PFSK-1 (cell line): Measurements from ENCODE around the gene SIGLEC14.

ENCODE experiments used
- FOXP2 ChIP-seq: optimal IDR thresholded peaks from 2 replicates; pipeline ENCODE3; 2011; ENCODE audit warnings: borderline replicate concordance, control low read depth, inconsistent platforms; ENCODE audit not compliant: insufficient read depth; ENCODE audit errors: extremely low read length, extremely low read depth
- POLR2AphosphoS5 ChIP-seq: IDR thresholded peaks from 2 replicates; pipeline ENCODE4 v1.6.1; 2012; ENCODE audit warnings: low read depth, mild to moderate bottlenecking, control low read depth, low read length, moderate library complexity
- SIN3A ChIP-seq: IDR thresholded peaks from 2 replicates; pipeline ENCODE4 v1.6.1; 2012; ENCODE audit warnings: mild to moderate bottlenecking, low read length, moderate library complexity, borderline replicate concordance; ENCODE audit not compliant: insufficient read depth
- TAF1 ChIP-seq: IDR thresholded peaks from 2 replicates; pipeline ENCODE4 v1.6.1; 2012; ENCODE audit warnings: low read length, control low read depth, borderline replicate concordance; ENCODE audit not compliant: insufficient read depth
- TF ChIP-seq, protein P1 (sequence below), 2 experiments: IDR thresholded peaks; 2 replicates each; pipeline versions ENCODE4 v1.6.1 to v1.8.0; 2011 to 2012; ENCODE audit warnings: low read depth in 2 of 2, low read length in 2 of 2, control low read depth in 1 of 2, inconsistent platforms in 1 of 2, mild to moderate bottlenecking in 1 of 2, moderate library complexity in 1 of 2; ENCODE audit not compliant: insufficient read depth in 1 of 2

Gene SIGLEC14

DNA sequence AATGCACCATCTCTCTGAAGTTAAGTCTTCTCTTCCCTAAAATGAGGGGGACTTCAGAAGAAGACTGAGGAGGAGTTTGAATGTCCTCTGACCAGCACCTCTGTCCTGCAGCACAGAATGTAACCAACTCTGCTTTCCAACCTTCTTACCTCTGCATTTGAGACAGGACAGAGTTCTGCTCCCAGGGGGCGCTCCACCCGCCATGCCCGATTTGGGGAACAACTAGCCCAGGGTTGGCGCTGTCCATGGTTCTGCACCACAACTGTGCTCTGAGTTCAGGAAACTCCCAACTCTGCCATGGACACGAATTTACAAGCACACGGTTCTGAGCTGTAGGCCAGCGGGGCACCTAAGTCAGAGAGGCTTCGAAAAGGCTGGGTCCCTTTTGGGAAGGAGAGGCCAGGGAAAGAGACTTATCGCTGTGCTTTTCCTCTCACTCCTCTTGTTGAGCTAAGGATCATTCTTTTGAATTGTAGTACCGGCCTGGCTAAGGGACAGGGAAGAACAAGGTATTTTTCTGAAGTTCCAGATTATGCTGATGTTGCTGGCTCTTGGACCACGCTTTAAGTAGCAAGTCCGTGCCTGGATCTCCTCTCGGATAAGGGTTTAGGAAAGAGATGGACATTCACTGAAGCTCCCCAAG is 38.6 kb downstream of the SIGLEC14 start:
- TF ChIP-seq SIN3A (peak; percentile 93; the same call in 1 of the 2 replicates), FOXP2 (peak; percentile 39), TAF1 (no peak), POLR2AphosphoS5 (no peak)
- TF ChIP-seq, protein P1, sequence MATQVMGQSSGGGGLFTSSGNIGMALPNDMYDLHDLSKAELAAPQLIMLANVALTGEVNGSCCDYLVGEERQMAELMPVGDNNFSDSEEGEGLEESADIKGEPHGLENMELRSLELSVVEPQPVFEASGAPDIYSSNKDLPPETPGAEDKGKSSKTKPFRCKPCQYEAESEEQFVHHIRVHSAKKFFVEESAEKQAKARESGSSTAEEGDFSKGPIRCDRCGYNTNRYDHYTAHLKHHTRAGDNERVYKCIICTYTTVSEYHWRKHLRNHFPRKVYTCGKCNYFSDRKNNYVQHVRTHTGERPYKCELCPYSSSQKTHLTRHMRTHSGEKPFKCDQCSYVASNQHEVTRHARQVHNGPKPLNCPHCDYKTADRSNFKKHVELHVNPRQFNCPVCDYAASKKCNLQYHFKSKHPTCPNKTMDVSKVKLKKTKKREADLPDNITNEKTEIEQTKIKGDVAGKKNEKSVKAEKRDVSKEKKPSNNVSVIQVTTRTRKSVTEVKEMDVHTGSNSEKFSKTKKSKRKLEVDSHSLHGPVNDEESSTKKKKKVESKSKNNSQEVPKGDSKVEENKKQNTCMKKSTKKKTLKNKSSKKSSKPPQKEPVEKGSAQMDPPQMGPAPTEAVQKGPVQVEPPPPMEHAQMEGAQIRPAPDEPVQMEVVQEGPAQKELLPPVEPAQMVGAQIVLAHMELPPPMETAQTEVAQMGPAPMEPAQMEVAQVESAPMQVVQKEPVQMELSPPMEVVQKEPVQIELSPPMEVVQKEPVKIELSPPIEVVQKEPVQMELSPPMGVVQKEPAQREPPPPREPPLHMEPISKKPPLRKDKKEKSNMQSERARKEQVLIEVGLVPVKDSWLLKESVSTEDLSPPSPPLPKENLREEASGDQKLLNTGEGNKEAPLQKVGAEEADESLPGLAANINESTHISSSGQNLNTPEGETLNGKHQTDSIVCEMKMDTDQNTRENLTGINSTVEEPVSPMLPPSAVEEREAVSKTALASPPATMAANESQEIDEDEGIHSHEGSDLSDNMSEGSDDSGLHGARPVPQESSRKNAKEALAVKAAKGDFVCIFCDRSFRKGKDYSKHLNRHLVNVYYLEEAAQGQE (IDR thresholded peaks at IDR 0.05; ENCODE audit: insufficient read depth in 1 of 2, low read depth in 2 of 2, low read length in 2 of 2), result peak; percentile 100

DNA sequence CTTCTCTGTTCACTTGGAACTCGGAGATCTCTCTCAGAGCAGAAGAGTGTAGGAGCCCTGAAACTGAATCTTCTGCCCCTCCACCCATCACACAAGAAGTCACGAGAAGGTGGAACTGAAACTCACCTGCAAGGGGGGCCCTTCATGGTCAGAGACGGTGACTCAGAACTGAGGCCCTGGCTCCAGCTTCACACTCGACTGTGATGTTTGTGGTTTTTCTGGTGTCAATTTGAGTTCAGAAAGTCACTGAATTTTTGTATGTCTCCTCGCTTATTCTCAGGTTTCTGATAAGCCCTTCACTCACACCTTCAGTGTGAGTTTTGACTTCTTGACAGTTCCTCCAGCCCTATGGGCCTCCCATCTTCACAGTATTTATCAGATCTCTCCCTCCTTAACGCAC is 39.5 kb downstream of the SIGLEC14 start:
- TF ChIP-seq FOXP2 (no peak), SIN3A (no peak), TAF1 (no peak), POLR2AphosphoS5 (no peak)

DNA sequence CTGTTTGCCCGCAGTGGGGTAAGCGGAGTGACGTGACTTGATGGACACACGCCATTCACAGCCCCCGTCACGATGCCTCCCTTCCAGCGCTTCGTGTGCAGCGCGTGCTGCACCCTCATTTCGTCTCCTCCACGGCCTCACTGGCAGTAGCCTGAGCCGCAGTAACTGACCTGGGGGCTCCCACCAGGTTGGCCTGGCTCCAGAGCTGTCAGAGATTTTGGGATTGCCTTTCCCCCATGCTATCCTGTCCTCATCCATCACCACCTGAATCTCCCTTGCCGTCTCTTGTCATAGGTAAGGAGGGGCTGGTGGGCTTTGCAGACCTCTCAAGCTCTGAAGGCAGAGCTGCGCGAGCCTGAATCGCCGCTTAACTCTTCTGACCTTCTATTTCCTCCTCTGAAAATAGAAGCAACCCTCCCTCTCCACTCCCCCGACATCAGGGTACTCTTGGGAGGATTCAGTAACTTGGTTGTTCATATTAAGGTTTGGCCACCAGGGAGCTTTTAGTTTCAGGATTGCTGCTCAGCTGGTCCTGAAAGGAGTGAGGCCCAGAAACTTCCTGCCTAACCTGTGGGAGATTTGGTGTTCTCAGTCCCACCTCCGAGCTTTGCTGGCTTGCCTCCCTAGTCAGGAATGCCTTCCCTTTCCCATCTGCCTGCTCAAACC is 44.3 kb downstream of the SIGLEC14 start:
- TF ChIP-seq SIN3A (no peak), FOXP2 (no peak), TAF1 (no peak), POLR2AphosphoS5 (no peak)
- TF ChIP-seq, protein P1 (IDR thresholded peaks at IDR 0.05; ENCODE audit: insufficient read depth in 1 of 2, low read depth in 2 of 2, low read length in 2 of 2), result no peak

DNA sequence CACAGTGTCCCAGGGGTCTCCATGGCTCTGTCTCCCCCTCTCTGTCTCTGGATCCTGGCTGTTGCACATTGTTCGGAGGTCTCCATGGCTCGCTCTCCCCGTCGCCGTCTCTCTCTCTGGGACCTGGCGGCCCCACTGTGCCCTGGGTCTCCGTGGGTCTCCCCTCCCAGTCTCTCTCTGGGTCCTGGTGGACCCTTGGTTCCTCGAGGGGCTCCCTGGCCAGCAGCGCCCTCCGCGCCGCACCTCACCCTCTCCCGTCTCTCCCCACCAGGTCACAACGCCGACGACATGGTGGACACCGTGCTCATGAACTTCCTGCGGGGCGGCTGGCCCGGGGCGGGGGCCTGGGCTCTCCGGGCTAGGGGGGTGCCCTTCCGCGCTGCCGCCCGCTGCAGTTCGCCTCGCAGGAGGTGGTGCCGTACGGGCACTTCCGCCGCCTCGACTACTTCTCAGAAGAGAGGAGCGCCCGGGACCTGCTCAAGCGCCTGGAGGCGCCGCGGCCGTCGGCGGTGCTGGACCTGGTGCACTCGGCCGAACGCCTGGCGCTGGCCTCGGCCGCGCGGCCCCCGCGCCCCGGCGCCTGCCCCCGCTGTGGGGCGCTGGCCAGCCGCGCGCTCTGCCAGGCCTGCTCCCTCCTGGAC is 45.6 kb downstream of the SIGLEC14 start:
- TF ChIP-seq SIN3A (no peak), TAF1 (no peak), POLR2AphosphoS5 (no peak), FOXP2 (no peak)
- TF ChIP-seq, protein P1 (IDR thresholded peaks at IDR 0.05; ENCODE audit: insufficient read depth in 1 of 2, low read depth in 2 of 2, low read length in 2 of 2), result no peak

DNA sequence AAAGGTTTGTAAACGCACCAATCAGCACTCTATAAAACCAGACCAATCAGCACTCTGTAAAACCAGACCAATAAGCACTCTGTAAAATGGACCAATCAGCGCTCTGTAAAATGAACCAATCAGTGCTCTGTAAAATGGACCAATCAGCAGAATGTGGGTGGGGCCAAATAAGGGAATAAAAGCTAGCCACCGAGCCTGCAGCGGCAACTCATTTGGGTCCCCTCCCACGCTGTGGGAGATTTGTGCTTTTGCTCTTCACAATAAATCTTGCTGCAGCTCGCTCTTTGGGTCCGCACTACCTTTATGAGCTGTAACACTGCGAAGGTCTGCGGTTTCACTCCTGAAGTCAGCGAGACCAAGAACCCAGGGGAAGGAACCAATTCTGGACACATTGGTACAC is 47.5 kb downstream of the SIGLEC14 start:
- no peak for TF ChIP-seq POLR2AphosphoS5
